Measurements from ENCODE around the gene OR13G1.

DNA sequence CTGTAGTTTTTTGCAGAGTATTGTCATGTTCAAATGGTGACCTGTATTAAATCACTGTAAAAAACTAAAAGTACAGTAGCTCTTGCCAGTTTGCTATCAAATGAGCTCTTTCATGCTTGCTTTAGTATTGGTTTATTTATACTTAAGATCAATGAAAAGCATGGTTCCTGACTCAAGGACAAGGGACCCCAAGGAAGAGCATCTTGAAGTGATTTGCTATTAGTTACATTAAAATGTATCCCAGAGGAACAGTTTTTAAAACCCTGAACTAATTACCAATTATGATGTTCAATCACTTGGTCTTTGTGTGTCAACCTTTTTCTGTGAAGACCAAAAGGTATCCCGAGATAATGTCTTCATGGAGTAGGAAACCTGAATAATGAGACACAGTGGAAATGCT lies at the start of gene OR13G1:
- no peak for TF ChIP-seq POLR2A (IDR thresholded peaks at IDR 0.05)
- TF ChIP-seq, protein P1, sequence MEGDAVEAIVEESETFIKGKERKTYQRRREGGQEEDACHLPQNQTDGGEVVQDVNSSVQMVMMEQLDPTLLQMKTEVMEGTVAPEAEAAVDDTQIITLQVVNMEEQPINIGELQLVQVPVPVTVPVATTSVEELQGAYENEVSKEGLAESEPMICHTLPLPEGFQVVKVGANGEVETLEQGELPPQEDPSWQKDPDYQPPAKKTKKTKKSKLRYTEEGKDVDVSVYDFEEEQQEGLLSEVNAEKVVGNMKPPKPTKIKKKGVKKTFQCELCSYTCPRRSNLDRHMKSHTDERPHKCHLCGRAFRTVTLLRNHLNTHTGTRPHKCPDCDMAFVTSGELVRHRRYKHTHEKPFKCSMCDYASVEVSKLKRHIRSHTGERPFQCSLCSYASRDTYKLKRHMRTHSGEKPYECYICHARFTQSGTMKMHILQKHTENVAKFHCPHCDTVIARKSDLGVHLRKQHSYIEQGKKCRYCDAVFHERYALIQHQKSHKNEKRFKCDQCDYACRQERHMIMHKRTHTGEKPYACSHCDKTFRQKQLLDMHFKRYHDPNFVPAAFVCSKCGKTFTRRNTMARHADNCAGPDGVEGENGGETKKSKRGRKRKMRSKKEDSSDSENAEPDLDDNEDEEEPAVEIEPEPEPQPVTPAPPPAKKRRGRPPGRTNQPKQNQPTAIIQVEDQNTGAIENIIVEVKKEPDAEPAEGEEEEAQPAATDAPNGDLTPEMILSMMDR (IDR thresholded peaks at IDR 0.05), result no peak

Data from right lobe of liver (tissue), 4 donors.